D721Med (cell line): ENCODE data around the gene EXOSC1.

Source experiments
- DNase-seq: peaks from one replicate; pipeline ENCODE4 v3.0.0; 2011; ENCODE audit warnings: low spot score; ENCODE audit not compliant: insufficient read length
- FAIRE-seq: peaks from 2 replicates; lab custom pipeline; 2011; peaks lifted over from hg19 to GRCh38; lab: Jason Lieb, UNC
- TF ChIP-seq, protein P1 (sequence below): IDR thresholded peaks from 2 replicates; pipeline ENCODE4 v1.5.1; 2012; ENCODE audit warnings: mild to moderate bottlenecking, control low read depth; ENCODE audit not compliant: insufficient read depth; ENCODE audit errors: missing control alignments

EXOSC1 gene

DNA sequence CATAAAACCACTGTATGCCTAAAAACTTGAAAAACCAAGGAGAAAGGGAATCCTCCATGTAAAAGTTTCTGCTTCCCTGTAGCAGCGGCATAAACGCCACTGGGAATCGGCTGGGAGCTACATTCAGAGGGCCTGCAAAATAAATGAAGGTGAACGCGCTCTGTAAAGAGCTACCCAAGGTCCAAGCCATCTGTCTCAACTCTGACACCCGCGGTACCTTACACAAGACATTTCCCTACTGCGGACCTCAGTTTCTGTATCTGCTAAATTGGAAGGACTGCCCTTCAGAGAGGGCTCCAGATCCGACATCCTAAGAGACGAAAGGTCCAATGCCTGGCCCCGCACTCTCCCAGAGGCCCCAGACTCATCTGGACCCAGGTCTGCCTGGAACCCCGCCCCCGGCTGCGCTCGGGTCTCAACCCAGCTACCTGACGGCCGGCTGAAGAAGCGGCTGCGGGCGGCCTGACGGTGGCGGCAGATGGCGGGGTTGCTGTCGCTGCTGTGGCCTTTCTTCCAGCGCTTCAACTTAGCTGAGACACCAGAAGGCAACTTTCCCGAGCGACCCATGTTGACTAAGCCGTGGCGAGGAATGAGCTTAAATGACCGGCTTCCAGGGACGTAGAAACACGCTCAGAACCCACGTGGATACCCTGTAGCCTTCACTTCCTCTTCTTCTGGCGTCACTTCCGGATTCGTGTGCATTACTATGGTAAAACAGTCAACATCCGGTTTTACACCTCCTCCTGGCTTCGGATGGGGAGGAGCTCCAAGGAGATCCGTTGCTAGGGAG is 44.9 kb downstream of the EXOSC1 start, which contains the start of gene RRP12:
Gene RRP12 (minus strand): TSS at position 676 of the 790 bp plus-strand sequence. CDS start 109 bp downstream, at position 567.
- FAIRE-seq (peak; percentile 96), DNase-seq (peak; percentile 97)
- TF ChIP-seq, protein P1, sequence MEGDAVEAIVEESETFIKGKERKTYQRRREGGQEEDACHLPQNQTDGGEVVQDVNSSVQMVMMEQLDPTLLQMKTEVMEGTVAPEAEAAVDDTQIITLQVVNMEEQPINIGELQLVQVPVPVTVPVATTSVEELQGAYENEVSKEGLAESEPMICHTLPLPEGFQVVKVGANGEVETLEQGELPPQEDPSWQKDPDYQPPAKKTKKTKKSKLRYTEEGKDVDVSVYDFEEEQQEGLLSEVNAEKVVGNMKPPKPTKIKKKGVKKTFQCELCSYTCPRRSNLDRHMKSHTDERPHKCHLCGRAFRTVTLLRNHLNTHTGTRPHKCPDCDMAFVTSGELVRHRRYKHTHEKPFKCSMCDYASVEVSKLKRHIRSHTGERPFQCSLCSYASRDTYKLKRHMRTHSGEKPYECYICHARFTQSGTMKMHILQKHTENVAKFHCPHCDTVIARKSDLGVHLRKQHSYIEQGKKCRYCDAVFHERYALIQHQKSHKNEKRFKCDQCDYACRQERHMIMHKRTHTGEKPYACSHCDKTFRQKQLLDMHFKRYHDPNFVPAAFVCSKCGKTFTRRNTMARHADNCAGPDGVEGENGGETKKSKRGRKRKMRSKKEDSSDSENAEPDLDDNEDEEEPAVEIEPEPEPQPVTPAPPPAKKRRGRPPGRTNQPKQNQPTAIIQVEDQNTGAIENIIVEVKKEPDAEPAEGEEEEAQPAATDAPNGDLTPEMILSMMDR, result no peak

DNA sequence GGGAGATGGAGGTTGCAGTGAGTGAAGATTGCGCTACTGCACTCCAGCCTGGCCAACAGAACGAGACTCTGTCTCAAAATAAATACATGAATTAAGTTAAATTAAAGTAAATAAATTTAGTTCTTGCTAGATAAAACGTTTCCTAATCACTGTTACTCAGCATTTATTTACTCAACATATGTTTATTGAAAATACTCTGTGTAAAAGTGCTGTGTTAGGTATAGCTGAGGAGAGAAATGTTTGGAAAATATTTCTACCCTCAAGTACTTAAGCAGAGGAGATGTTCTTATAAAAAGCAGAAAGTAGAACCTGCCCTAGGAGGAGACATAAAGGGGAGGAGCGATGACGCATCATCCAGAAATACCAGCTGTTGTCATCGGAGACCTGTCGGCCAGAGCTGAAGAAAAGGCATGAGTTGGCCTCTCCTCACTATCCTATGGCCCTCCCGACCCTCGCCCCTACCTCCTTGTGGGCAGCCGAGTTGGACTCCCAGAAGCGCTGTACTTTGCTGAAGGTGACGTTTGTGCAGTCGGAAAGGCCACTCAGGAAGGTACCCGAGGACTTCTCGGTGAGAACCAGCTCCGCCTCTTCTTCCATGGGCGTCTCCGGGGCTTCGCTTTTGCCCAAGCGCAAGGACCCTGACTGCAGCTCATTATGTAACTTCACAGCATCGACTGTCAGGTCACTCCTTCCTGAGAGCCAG is 45.8 kb downstream of the EXOSC1 start:
- FAIRE-seq, result no peak

DNA sequence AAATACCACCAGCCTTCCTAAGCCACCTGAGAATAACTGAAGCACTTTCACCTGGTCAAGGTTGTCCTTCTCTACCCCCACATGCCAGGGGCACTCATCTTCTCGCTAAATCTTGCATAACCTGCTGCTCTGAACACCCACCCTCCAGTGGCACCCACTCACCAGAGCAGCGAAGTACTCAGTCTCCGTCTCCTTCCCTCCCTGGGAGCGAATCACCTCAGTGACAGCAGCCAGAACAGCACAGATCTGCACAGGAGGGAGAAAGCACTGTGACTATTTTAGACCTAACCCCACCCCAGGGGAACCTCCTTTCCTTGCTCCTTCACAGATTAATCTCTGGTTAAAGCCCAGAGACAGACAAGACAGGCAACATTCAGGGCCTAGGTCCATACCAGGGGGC is 49.8 kb downstream of the EXOSC1 start:
- FAIRE-seq (no peak), DNase-seq (no peak)
- TF ChIP-seq, protein P1, result no peak

More for the DNA sequence above, 45.8 kb downstream of the EXOSC1 start:
- TF ChIP-seq, protein P1, result no peak
- DNase-seq, result no peak

DNA sequence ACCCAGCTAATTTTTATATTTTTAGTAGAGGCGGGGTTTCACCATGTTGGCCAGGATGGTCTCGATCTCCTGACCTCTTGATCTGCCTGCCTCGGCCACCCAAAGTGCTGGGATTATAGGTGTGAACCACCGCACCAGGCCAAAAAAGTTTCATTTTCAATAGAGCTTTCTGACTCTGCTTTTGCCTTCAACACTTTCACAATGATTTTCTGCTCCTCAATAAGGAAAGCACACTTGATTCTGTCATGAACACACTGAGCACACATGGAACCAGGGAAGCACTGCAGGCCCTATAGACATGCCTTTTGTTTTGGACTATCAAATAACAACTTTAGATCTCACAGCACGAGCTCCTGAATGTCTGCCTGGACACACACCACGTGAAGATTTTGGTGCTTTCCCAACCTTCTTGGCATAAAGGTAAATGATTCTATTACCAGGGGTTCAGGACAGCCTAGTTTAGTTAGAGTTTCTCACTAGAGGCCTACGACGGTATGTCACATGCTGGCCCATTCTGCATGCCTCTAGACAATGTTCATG is 52.7 kb downstream of the EXOSC1 start:
- FAIRE-seq, result no peak
- TF ChIP-seq, protein P1, result no peak

DNA sequence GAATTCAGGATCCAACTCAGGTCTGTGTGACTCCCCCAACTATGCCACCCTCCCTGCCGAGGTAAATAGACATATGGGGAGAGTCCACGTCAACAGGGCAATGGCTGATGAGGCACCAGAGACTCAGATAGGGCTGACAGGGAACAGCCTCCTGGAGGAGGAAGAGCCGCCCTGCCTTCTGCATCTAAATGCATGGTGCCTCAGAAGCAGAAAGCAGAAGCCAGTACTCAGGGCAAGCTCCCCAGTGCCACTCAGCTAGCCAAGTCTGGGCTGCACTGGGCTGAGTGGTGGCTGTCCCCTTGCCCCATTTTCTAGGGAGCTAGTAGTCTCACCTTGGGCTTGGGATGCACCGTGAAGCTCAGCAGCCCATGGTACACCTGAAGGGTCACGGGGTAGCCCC is 55.7 kb downstream of the EXOSC1 start:
- FAIRE-seq, result no peak
- TF ChIP-seq, protein P1, result no peak
- DNase-seq, result no peak

More for the DNA sequence above, 52.7 kb downstream of the EXOSC1 start:
- no peak for DNase-seq

DNA sequence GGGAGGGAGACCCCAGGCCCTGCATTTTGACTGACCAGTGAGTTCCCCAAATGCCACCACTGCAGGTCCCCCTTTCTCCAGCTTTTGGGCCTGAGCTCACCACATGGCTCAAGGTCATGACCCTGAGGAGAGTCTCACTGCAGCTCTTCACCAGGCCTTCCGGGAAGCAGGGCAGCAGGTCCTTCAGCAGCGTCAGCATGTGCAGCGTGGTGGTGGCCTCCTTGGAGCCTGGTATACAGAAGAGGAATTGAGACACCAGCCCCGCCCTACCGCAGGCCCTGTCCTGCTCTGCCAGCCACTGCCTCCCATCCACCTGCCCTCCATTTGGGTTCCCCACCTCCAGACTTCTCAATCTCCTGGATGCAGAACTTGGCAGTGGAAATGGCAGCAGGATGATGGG is 57.7 kb downstream of the EXOSC1 start:
- TF ChIP-seq, protein P1, result no peak
- no peak for DNase-seq
- no peak for FAIRE-seq
